NCI-H1694 (cell line): ENCODE results near the gene SH2B3.

Source experiments
- DNase-seq: peaks from one replicate; lab custom pipeline; 2025; lab: John Stamatoyannopoulos, UW

SH2B3 gene

GRCh38 chr12:111428081-111428727, 22.5 kb downstream of the SH2B3 start:
- no peak for DNase-seq

- no peak for DNase-seq
Observed at GRCh38 chr12:111428728-111429175, 23.0 kb downstream of the SH2B3 start.

GRCh38 chr12:111429828-111430432, 24.2 kb downstream of the SH2B3 start:
- no peak for DNase-seq

GRCh38 chr12:111430433-111431353, 25.0 kb downstream of the SH2B3 start:
- DNase-seq = no peak

- no peak for DNase-seq
Observed at GRCh38 chr12:111431772-111432171, 26.0 kb downstream of the SH2B3 start.

GRCh38 chr12:111434049-111434448, 28.3 kb downstream of the SH2B3 start:
- DNase-seq = no peak

- DNase-seq = no peak
Observed at GRCh38 chr12:111434680-111435338, 29.1 kb downstream of the SH2B3 start.

- DNase-seq = no peak
Observed at GRCh38 chr12:111435661-111436201, 30.0 kb downstream of the SH2B3 start.

- no peak for DNase-seq
Observed at GRCh38 chr12:111436266-111436665, 30.5 kb downstream of the SH2B3 start.

GRCh38 chr12:111436811-111437210, 31.1 kb downstream of the SH2B3 start:
- no peak for DNase-seq

GRCh38 chr12:111437816-111438454, 32.2 kb downstream of the SH2B3 start:
- DNase-seq = no peak

GRCh38 chr12:111438481-111438880, 32.8 kb downstream of the SH2B3 start:
- DNase-seq = no peak

GRCh38 chr12:111439657-111440151, 34.0 kb downstream of the SH2B3 start:
- DNase-seq = no peak

GRCh38 chr12:111440152-111440551, 34.4 kb downstream of the SH2B3 start:
- DNase-seq = no peak

- DNase-seq = no peak
Observed at GRCh38 chr12:111440631-111441030, 34.9 kb downstream of the SH2B3 start.

- DNase-seq = no peak
Observed at GRCh38 chr12:111441107-111441928, 35.6 kb downstream of the SH2B3 start.

GRCh38 chr12:111442301-111443045, 36.8 kb downstream of the SH2B3 start:
- no peak for DNase-seq

- DNase-seq = no peak
Observed at GRCh38 chr12:111443086-111443485, 37.4 kb downstream of the SH2B3 start.

- DNase-seq = no peak
Observed at GRCh38 chr12:111443586-111443985, 37.9 kb downstream of the SH2B3 start.
